K562 (cell line): ENCODE measurements around the gene SOX6. TPM values are rescaled to one million over a fixed set of nuclear protein-coding genes. Genes with fewer than 3 reads are reported as not detected.

ENCODE experiments used
- ATAC-seq: fragments of 200-7000 bp; cut with Tn5 transposase; 3 replicates; pipeline ENCODE4 v1.9.1; 2020; ENCODE audit warnings: moderate library complexity
- BruUV-seq: library from RNA; stranded (reverse); fragments of 400-500 nt; replicated peaks from 2 replicates; lab custom pipeline; 2021; lab: Mats Ljungman, UMichigan
- CTCF ChIA-PET: fragments of 300-600 bp; formaldehyde crosslinking; extraction: SDS; loops from one replicate; lab custom pipeline; 2021; ENCODE audit warnings: low intra/inter-chr PET ratio; lab: Yijun Ruan, JAX
- POLR2A ChIA-PET: fragments of 300-600, 350-650 bp; sonication (Branson Sonifier 250); formaldehyde crosslinking; extraction: SDS; loops from one replicate; lab custom pipeline; 2021; ENCODE audit warnings: antibody characterized with exemption, inconsistent platforms; lab: Yijun Ruan, JAX
- DNase-seq, 4 experiments: peaks; one replicate each; pipeline versions ENCODE4 v3.0.0 to v3.0.0-alpha.2; 2011 to 2018; ENCODE audit warnings: low spot score in 3 of 4, mixed read lengths in 3 of 4; ENCODE audit errors: extremely low read depth in 1 of 4
- FAIRE-seq: peaks from 2 replicates; lab custom pipeline; 2011; peaks lifted over from hg19 to GRCh38; lab: Jason Lieb, UNC
- H2AFZ ChIP-seq: 2 replicates; pipeline ENCODE4 v1.6.0; 2011; ENCODE audit warnings: low read depth, low read length, control low read depth, inconsistent platforms
- H3K27ac ChIP-seq: fragments of 200-600 bp; 3 replicates; pipeline ENCODE4 v1.8.0; 2011; ENCODE audit warnings: low read depth, mild to moderate bottlenecking, control low read depth, inconsistent platforms, low read length, moderate library complexity, mixed read lengths; ENCODE audit errors: extremely low read depth
- H3K27me3 ChIP-seq, 2 experiments: fragments of 300-600 bp in 1 of 2; 2 replicates in 1 of 2; 3 replicates in 1 of 2; pipeline versions ENCODE4 v1.6.0 to v1.8.0; 2011; ENCODE audit warnings: inconsistent platforms in 2 of 2, low read length in 2 of 2, mild to moderate bottlenecking in 1 of 2, mixed read lengths in 1 of 2, moderate library complexity in 1 of 2; ENCODE audit not compliant: control insufficient read depth in 2 of 2, insufficient read depth in 2 of 2
- H3K36me3 ChIP-seq: fragments of 300-600 bp; 3 replicates; pipeline ENCODE4 v1.8.0; 2011; ENCODE audit warnings: mild to moderate bottlenecking, low read length, inconsistent platforms; ENCODE audit not compliant: control insufficient read depth, insufficient read depth
- H3K4me1 ChIP-seq, 2 experiments: fragments of 200-600 bp in 1 of 2; replicated peaks in 1 of 2; 2 replicates in 1 of 2; 3 replicates in 1 of 2; pipeline versions ENCODE4 v1.5.1 to v1.8.0; 2011; ENCODE audit warnings: inconsistent platforms in 2 of 2, low read length in 2 of 2, mild to moderate bottlenecking in 1 of 2, mixed read lengths in 1 of 2, moderate library complexity in 1 of 2; ENCODE audit not compliant: control insufficient read depth in 2 of 2, insufficient read depth in 2 of 2
- H3K4me2 ChIP-seq: 2 replicates; pipeline ENCODE4 v1.6.1; 2011; ENCODE audit warnings: low read length, control low read depth, inconsistent platforms, mixed read lengths; ENCODE audit not compliant: insufficient read depth
- H3K4me3 ChIP-seq: fragments of 200-600 bp; sonication (generic), shearing (Covaris generic); 2 replicates; pipeline ENCODE4 v1.5.1; 2016; ENCODE audit warnings: control low read depth, inconsistent platforms
- H3K79me2 ChIP-seq: fragments of 200-600 bp; 3 replicates; pipeline ENCODE4 v1.8.0; 2011; ENCODE audit warnings: low read length, inconsistent platforms; ENCODE audit not compliant: control insufficient read depth, insufficient read depth
- H3K9ac ChIP-seq, 2 experiments: 2 replicates each; pipeline versions ENCODE4 v1.6.0 to v1.6.1; 2011; ENCODE audit warnings: low read depth in 2 of 2, low read length in 2 of 2, control low read depth in 1 of 2, inconsistent platforms in 1 of 2, mild to moderate bottlenecking in 1 of 2, mixed read lengths in 1 of 2; ENCODE audit not compliant: insufficient read depth in 1 of 2
- H3K9me1 ChIP-seq: one replicate; pipeline ENCODE4 v1.6.0; 2011; ENCODE audit warnings: inconsistent platforms, mild to moderate bottlenecking, low read length, moderate library complexity; ENCODE audit not compliant: control insufficient read depth, insufficient read depth
- H3K9me3 ChIP-seq: replicated peaks from 2 replicates; pipeline ENCODE4 v1.5.1; 2011; ENCODE audit warnings: low read depth, low read length, inconsistent platforms; ENCODE audit not compliant: control insufficient read depth, insufficient read depth
- H4K20me1 ChIP-seq: replicated peaks from 2 replicates; pipeline ENCODE4 v1.6.1; 2011; ENCODE audit warnings: low read length, inconsistent platforms, mixed read lengths; ENCODE audit not compliant: control insufficient read depth, insufficient read depth
- EP400 ChIP-seq: fragments of 450-650 bp; IDR thresholded peaks from 2 replicates; pipeline ENCODE4 v1.6.1; 2017; ENCODE audit warnings: antibody characterized with exemption, mild to moderate bottlenecking, moderate library complexity
- ESRRA ChIP-seq: fragments of 450-650 bp; IDR thresholded peaks from 2 replicates; pipeline ENCODE4 v1.6.1; 2014; ENCODE audit warnings: low read depth, mild to moderate bottlenecking, moderate library complexity, borderline replicate concordance
- MYC ChIP-seq, 2 experiments: fragments of 250-450 bp in 1 of 2; sonication (Bioruptor Pico) in 1 of 2; IDR thresholded peaks; 2 replicates each; pipeline versions ENCODE4 v1.5.1 to v1.6.1; 2012 to 2021; ENCODE audit warnings: low read depth in 2 of 2, borderline replicate concordance in 1 of 2, improper control_type of control experiment in 1 of 2, low read length in 1 of 2, mild to moderate bottlenecking in 1 of 2, moderate library complexity in 1 of 2
- SIRT6 ChIP-seq: IDR thresholded peaks from one replicate; pipeline ENCODE4 v1.6.1; 2012; ENCODE audit warnings: low read depth, mild to moderate bottlenecking, control low read depth, inconsistent platforms, low read length, moderate library complexity
- SPI1 ChIP-seq: IDR thresholded peaks from 2 replicates; pipeline ENCODE4 v1.6.1; 2011; ENCODE audit warnings: low read depth, low read length, control low read depth, borderline replicate concordance
- TEAD1 ChIP-seq, 2 experiments: fragments of 450-650 bp in 1 of 2; sonication (generic) in 1 of 2; formaldehyde crosslinking; IDR thresholded peaks; 2 replicates each; pipeline versions ENCODE4 v1.4.0 to v1.8.0; 2020 to 2022; ENCODE audit warnings: mild to moderate bottlenecking in 2 of 2, missing genetic modification reagents in 1 of 2
- ZNF239 ChIP-seq: fragments of 250-450 bp; sonication (Bioruptor Pico); IDR thresholded peaks from 2 replicates; pipeline ENCODE4 v1.4.0; 2020; ENCODE audit warnings: mild to moderate bottlenecking
- ZNF398 ChIP-seq: fragments of 250-450 bp; sonication (Bioruptor Pico); IDR thresholded peaks from 2 replicates; pipeline ENCODE4 v1.8.0; 2021; ENCODE audit warnings: moderate library complexity, mild to moderate bottlenecking, inconsistent platforms
- ZNF445 ChIP-seq: fragments of 250-450 bp; sonication (Bioruptor Pico); IDR thresholded peaks from 2 replicates; pipeline ENCODE4 v1.4.0; 2020; ENCODE audit warnings: low read depth, mild to moderate bottlenecking, moderate library complexity
- ZNF785 ChIP-seq: fragments of 250-450 bp; sonication (Bioruptor Pico); IDR thresholded peaks from 2 replicates; pipeline ENCODE4 v1.4.0; 2020; ENCODE audit warnings: mild to moderate bottlenecking
- WGBS: fragments of 100-300 bp; shearing (Covaris generic); methylation state at CpG from one replicate; pipeline ENCODE4 v1.1.6; 2016; ENCODE audit warnings: low coverage, mixed read lengths; ENCODE audit not compliant: insufficient coverage; ENCODE audit errors: missing lambda C conversion rate; 5-methylcytosine and 5-hydroxymethylcytosine counted together
- in situ Hi-C: fragments of 300-500 bp; cut with MboI; formaldehyde crosslinking; loops from 4 replicates; pipeline ENCODE4 v1.15.0; 2018; ENCODE audit warnings: inconsistent platforms, mixed read lengths
- intact Hi-C: fragments of 100-400 bp; cut with micrococcal nuclease; formaldehyde crosslinking; loops from 2 replicates; pipeline ENCODE4 v1.14.2; 2022
- polyA plus RNA-seq, 8 experiments: library from polyadenylated mRNA; depleted of rRNA in 4 of 8; stranded (reverse) in 5 of 8; unstranded in 3 of 8; fragments of >200 nt; fragmentation: Nextera tagmentation in 2 of 8; fragmentation: Illumina TruSeq in 1 of 8; extraction: Ambion mirVana in 2 of 8; extraction: Trizol in 1 of 8; gene quantifications; 2 replicates each; pipeline versions ENCODE4 v1.2.1 to v1.2.3, GENCODE V29; 2011 to 2014; ENCODE audit warnings: inconsistent platforms in 1 of 8, missing spikeins in 1 of 8
- total RNA-seq, 7 experiments: library from RNA; depleted of rRNA in 6 of 7; stranded (reverse); fragments of >200 nt in 6 of 7; fragmentation: Illumina TruSeq in 2 of 7; extraction: Trizol in 2 of 7; gene quantifications; 2 replicates each; pipeline versions ENCODE4 v1.2.1 to v1.2.3, GENCODE V29; 2011 to 2021; ENCODE audit warnings: low replicate concordance in 1 of 7

The SOX6 gene
- total and polyA plus RNA-seq, 9 of the 15 experiments (the other 6 are each of a cell fraction or from before 2014, with no cell fraction given): 0.89 to 8.7 (median 5.7) TPM

GRCh38 chr11:16215352-16215751, 141.0 kb downstream of the SOX6 start:
- Histone ChIP-seq H3K9me1 (no peaks in the 10 kb centered on the region), H3K4me2 (no peak overlapping the region), H3K4me1 (no peaks in the 10 kb centered on the region)
- in situ Hi-C loops: no loop called here
- ChIA-PET CTCF (no interaction called here), POLR2A (interaction anchor here (1.0 kb wide), 1 partner anchor 398 kb away, joined by 3 read pairs; no protein-coding TSS in a partner anchor)
- ATAC-seq: no peak
- WGBS: 93% methylated on average over 1 of the region's 1 CpG
- no peak for DNase-seq
- TF ChIP-seq TEAD1 (CRISPR knock-in tag; IDR thresholded peaks at IDR 0.05) (no peak), ZNF239 (CRISPR knock-in tag) (no peak), SPI1 (no peak), ZNF445 (no peak), EP400 (no peak), MYC (IDR thresholded peaks at IDR 0.05; ENCODE audit: low read depth, low read length) (no peak), MYC (CRISPR knock-in tag; IDR thresholded peaks at IDR 0.05; ENCODE audit: borderline replicate concordance, low read depth) (no peak)
- TF ChIP-seq, all 486 proteins: peak for 0
- Histone ChIP-seq H2AFZ (no peak overlapping the region), H3K4me3 (no peak overlapping the region), H3K27ac (no peak overlapping the region), H3K9me3 (no peaks in the 10 kb centered on the region), H3K36me3 (no peaks in the 10 kb centered on the region), H3K27me3 (no peaks in the 10 kb centered on the region), H4K20me1 (no peaks in the 10 kb centered on the region), H3K79me2 (no peaks in the 10 kb centered on the region), H3K9ac (no peak overlapping the region)
- intact Hi-C loops: no loop called here
- no TSS peak for BruUV-seq
- FAIRE-seq: no peak

GRCh38 chr11:16211407-16211806, 144.9 kb downstream of the SOX6 start:
- Histone ChIP-seq H3K27me3 (no peaks in the 10 kb centered on the region), H3K9me1 (no peaks in the 10 kb centered on the region), H3K4me3 (no peak overlapping the region), H3K4me2 (no peak overlapping the region), H3K9ac (no peak overlapping the region), H3K9me3 (no peaks in the 10 kb centered on the region), H4K20me1 (no peaks in the 10 kb centered on the region), H3K27ac (no peak overlapping the region), H3K4me1 (no peaks in the 10 kb centered on the region), H3K79me2 (no peaks in the 10 kb centered on the region), H3K36me3 (no peaks in the 10 kb centered on the region), H2AFZ (no peak overlapping the region)
- no TSS peak for BruUV-seq
- POLR2A ChIA-PET: no interaction called here
- no peak for TF ChIP-seq ZNF785 (CRISPR knock-in tag)
- TF ChIP-seq ESRRA: no peak
- no peak for TF ChIP-seq SIRT6
- no peak for TF ChIP-seq ZNF398 (CRISPR knock-in tag)
- CTCF ChIA-PET: no interaction called here
- in situ Hi-C loops: no loop called here
- intact Hi-C loops: no loop called here
- DNase-seq (no peak), FAIRE-seq (no peak), ATAC-seq (no peak)
